Fibroblast of the conjunctiva (primary cell): ENCODE measurements around the gene VIPR2.

Experiments used
- DNase-seq: peaks from one replicate; pipeline ENCODE4 v3.0.0-alpha.2; 2010; ENCODE audit warnings: low read depth

The VIPR2 gene

GRCh38 chr7:159157714-159158113 lies 13.0 kb upstream of the VIPR2 start:
- DNase-seq, result no peak

GRCh38 chr7:159156436-159157245 lies 12.0 kb upstream of the VIPR2 start:
- no peak for DNase-seq

- no peak for DNase-seq
Measured at GRCh38 chr7:159155410-159155809, 10.7 kb upstream of the VIPR2 start.

- DNase-seq, result no peak
Measured at GRCh38 chr7:159154243-159154642, 9.6 kb upstream of the VIPR2 start.

GRCh38 chr7:159153511-159153910 lies 8.8 kb upstream of the VIPR2 start:
- no peak for DNase-seq

- no peak for DNase-seq
Measured at GRCh38 chr7:159152816-159153215, 8.1 kb upstream of the VIPR2 start.

GRCh38 chr7:159151231-159151630 lies 6.6 kb upstream of the VIPR2 start:
- DNase-seq, result no peak

- no peak for DNase-seq
Measured at GRCh38 chr7:159149488-159149887, 4.8 kb upstream of the VIPR2 start.

- no peak for DNase-seq
Measured at GRCh38 chr7:159148430-159149395, 4.0 kb upstream of the VIPR2 start.

GRCh38 chr7:159147687-159148086 lies 3.0 kb upstream of the VIPR2 start:
- DNase-seq, result no peak

- DNase-seq, result no peak
Measured at GRCh38 chr7:159147246-159147645, 2.6 kb upstream of the VIPR2 start.

GRCh38 chr7:159146084-159146858 lies 1.6 kb upstream of the VIPR2 start:
- no peak for DNase-seq

- no peak for DNase-seq
Measured at GRCh38 chr7:159145490-159145855, 806 bp upstream of the VIPR2 start.

GRCh38 chr7:159143780-159144757 lies 598 bp downstream of the VIPR2 start:
- no peak for DNase-seq

- no peak for DNase-seq
Measured at GRCh38 chr7:159142730-159143129, 1.9 kb downstream of the VIPR2 start.

- no peak for DNase-seq
Measured at GRCh38 chr7:159142199-159142598, 2.5 kb downstream of the VIPR2 start.

GRCh38 chr7:159141660-159142059 lies 3.0 kb downstream of the VIPR2 start:
- DNase-seq, result no peak

- no peak for DNase-seq
Measured at GRCh38 chr7:159141167-159141566, 3.5 kb downstream of the VIPR2 start.

GRCh38 chr7:159140170-159140910 lies 4.3 kb downstream of the VIPR2 start:
- DNase-seq, result no peak

- DNase-seq, result no peak
Measured at GRCh38 chr7:159139639-159140038, 5.0 kb downstream of the VIPR2 start.
